ENCODE results near the gene CHAT. TPM values are rescaled to one million over a fixed set of nuclear protein-coding genes. Genes with fewer than 3 reads are reported as not detected.

The CHAT gene
- polyA plus RNA-seq, 1 donor (not counting 4 experiments of a cell fraction or from before 2014, with no cell fraction given) = not detected

GRCh38 chr10:49596836-49597235, 17.0 kb upstream of the CHAT start:
- DNase-seq (ENCODE audit: low read depth, low spot score) (no peak), FAIRE-seq (no peak)
- H3K9me1 ChIP-seq (ENCODE audit: control insufficient read depth, extremely low read depth, insufficient read depth, low read length) = no peaks in the 10 kb centered on the region
- dilution Hi-C loops (cut with MboI; ENCODE audit: extremely low pct_ligation_motif_present, low sequenced_read_pairs) = no loop called here
- TF ChIP-seq EZH2 (IDR thresholded peaks at IDR 0.05; ENCODE audit: low read length) = no peak
- no peak for TF ChIP-seq CTCF (optimal IDR thresholded peaks at IDR 0.05 in 1 of 3, IDR thresholded peaks at IDR 0.05 in 1 of 3, conservative IDR thresholded peaks at IDR 0.05 in 1 of 3; ENCODE audit: extremely low read depth in 1 of 3, insufficient read depth in 2 of 3, low read length in 3 of 3)
- H3K79me2 ChIP-seq (ENCODE audit: control insufficient read depth, insufficient read depth, low read length) = no peaks in the 10 kb centered on the region
- no peaks in the 10 kb centered on the region for H3K9me3 ChIP-seq (ENCODE audit: control insufficient read depth, low read depth, low read length)
- no peak overlapping the region for H3K9ac ChIP-seq (ENCODE audit: control insufficient read depth, extremely low read depth, insufficient read depth, low read length)
- H2AFZ ChIP-seq (ENCODE audit: control insufficient read depth, low read length) = no peak overlapping the region
- H3K27me3 ChIP-seq (ENCODE audit: control insufficient read depth, extremely low read depth, insufficient read depth, low read length) = no peaks in the 10 kb centered on the region
- H3K27ac ChIP-seq (ENCODE audit: control insufficient read depth, insufficient read depth, low read length) = no peak overlapping the region
- H3K36me3 ChIP-seq (ENCODE audit: control insufficient read depth in 2 of 2, extremely low read depth in 1 of 2, insufficient read depth in 2 of 2, low read length in 2 of 2) = no peaks in the 10 kb centered on the region
- H3K4me2 ChIP-seq (ENCODE audit: control insufficient read depth, extremely low read depth, insufficient read depth, low read depth, low read length) = no peak overlapping the region
- no peaks in the 10 kb centered on the region for H4K20me1 ChIP-seq (ENCODE audit: control insufficient read depth, extremely low read depth, insufficient read depth, low read length)
- no peak overlapping the region for H3K4me3 ChIP-seq (ENCODE audit: control insufficient read depth in 2 of 3, extremely low read depth in 1 of 3, insufficient read depth in 2 of 3, low read depth in 1 of 3, low read length in 3 of 3)
- H3K4me1 ChIP-seq (ENCODE audit: control insufficient read depth, extremely low read depth, insufficient read depth, low read length) = peaks cover 20% of the 10 kb centered on the region

GRCh38 chr10:49597426-49598163, 16.2 kb upstream of the CHAT start:
- DNase-seq (ENCODE audit: low read depth, low spot score) (no peak), FAIRE-seq (no peak)
- Histone ChIP-seq H4K20me1 (ENCODE audit: control insufficient read depth, extremely low read depth, insufficient read depth, low read length) (no peaks in the 10 kb centered on the region), H3K9me3 (ENCODE audit: control insufficient read depth, low read depth, low read length) (no peaks in the 10 kb centered on the region), H3K9me1 (ENCODE audit: control insufficient read depth, extremely low read depth, insufficient read depth, low read length) (peaks cover 2% of the 10 kb centered on the region), H3K27me3 (ENCODE audit: control insufficient read depth, extremely low read depth, insufficient read depth, low read length) (peaks cover 5% of the 10 kb centered on the region), H3K27ac (ENCODE audit: control insufficient read depth, insufficient read depth, low read length) (no peak overlapping the region), H3K4me1 (ENCODE audit: control insufficient read depth, extremely low read depth, insufficient read depth, low read length) (peaks cover 23% of the 10 kb centered on the region), H3K4me3 (ENCODE audit: control insufficient read depth in 2 of 3, extremely low read depth in 1 of 3, insufficient read depth in 2 of 3, low read depth in 1 of 3, low read length in 3 of 3) (no peak overlapping the region), H3K4me2 (ENCODE audit: control insufficient read depth, extremely low read depth, insufficient read depth, low read depth, low read length) (no peak overlapping the region), H3K9ac (ENCODE audit: control insufficient read depth, extremely low read depth, insufficient read depth, low read length) (no peak overlapping the region), H3K79me2 (ENCODE audit: control insufficient read depth, insufficient read depth, low read length) (no peaks in the 10 kb centered on the region), H2AFZ (ENCODE audit: control insufficient read depth, low read length) (no peak overlapping the region), H3K36me3 (ENCODE audit: control insufficient read depth in 2 of 2, extremely low read depth in 1 of 2, insufficient read depth in 2 of 2, low read length in 2 of 2) (no peaks in the 10 kb centered on the region)
- dilution Hi-C loops (cut with MboI; ENCODE audit: extremely low pct_ligation_motif_present, low sequenced_read_pairs) = no loop called here
- TF ChIP-seq CTCF (optimal IDR thresholded peaks at IDR 0.05 in 1 of 3, IDR thresholded peaks at IDR 0.05 in 1 of 3, conservative IDR thresholded peaks at IDR 0.05 in 1 of 3; ENCODE audit: extremely low read depth in 1 of 3, insufficient read depth in 2 of 3, low read length in 3 of 3) (no peak), EZH2 (IDR thresholded peaks at IDR 0.05; ENCODE audit: low read length) (no peak)
